ENCODE data around the gene ARFIP2.

The ARFIP2 gene

GRCh38 chr11:6431861-6432260, 49.3 kb downstream of the ARFIP2 start:
- Histone ChIP-seq H3K36me3 (ENCODE audit: control insufficient read depth, insufficient read depth, low read length) (no peaks in the 10 kb centered on the region), H3K4me3 (ENCODE audit: insufficient read depth, low read depth, low read length, poor library complexity, severe bottlenecking) (no peak overlapping the region)

GRCh38 chr11:6427516-6427915, 53.6 kb downstream of the ARFIP2 start:
- no peaks in the 10 kb centered on the region for H3K9me3 ChIP-seq (ENCODE audit: control insufficient read depth, low read length)
- no peaks in the 10 kb centered on the region for H3K27me3 ChIP-seq (replicated peaks; ENCODE audit: control insufficient read depth, insufficient read depth, low read length, poor library complexity, severe bottlenecking)
- H3K4me1 ChIP-seq (ENCODE audit: control insufficient read depth, insufficient read depth, low read length, poor library complexity, severe bottlenecking): no peaks in the 10 kb centered on the region
- H3K4me3 ChIP-seq (ENCODE audit: insufficient read depth, low read depth, low read length, poor library complexity, severe bottlenecking): no peak overlapping the region
- no peak for DNase-seq
- no peaks in the 10 kb centered on the region for H3K36me3 ChIP-seq (ENCODE audit: control insufficient read depth, insufficient read depth, low read length)
- no peak overlapping the region for H3K27ac ChIP-seq (ENCODE audit: insufficient read depth, low read length, poor library complexity, severe bottlenecking)

More at GRCh38 chr11:6431861-6432260, 49.3 kb downstream of the ARFIP2 start:
- no peak overlapping the region for H3K27ac ChIP-seq (ENCODE audit: insufficient read depth, low read length, poor library complexity, severe bottlenecking)
- no peaks in the 10 kb centered on the region for H3K4me1 ChIP-seq (ENCODE audit: control insufficient read depth, insufficient read depth, low read length, poor library complexity, severe bottlenecking)
- H3K27me3 ChIP-seq (replicated peaks; ENCODE audit: control insufficient read depth, insufficient read depth, low read length, poor library complexity, severe bottlenecking): no peaks in the 10 kb centered on the region
- DNase-seq: no peak
- no peaks in the 10 kb centered on the region for H3K9me3 ChIP-seq (ENCODE audit: control insufficient read depth, low read length)
